ENCODE measurements around the gene NFKB2.

NFKB2 gene

DNA sequence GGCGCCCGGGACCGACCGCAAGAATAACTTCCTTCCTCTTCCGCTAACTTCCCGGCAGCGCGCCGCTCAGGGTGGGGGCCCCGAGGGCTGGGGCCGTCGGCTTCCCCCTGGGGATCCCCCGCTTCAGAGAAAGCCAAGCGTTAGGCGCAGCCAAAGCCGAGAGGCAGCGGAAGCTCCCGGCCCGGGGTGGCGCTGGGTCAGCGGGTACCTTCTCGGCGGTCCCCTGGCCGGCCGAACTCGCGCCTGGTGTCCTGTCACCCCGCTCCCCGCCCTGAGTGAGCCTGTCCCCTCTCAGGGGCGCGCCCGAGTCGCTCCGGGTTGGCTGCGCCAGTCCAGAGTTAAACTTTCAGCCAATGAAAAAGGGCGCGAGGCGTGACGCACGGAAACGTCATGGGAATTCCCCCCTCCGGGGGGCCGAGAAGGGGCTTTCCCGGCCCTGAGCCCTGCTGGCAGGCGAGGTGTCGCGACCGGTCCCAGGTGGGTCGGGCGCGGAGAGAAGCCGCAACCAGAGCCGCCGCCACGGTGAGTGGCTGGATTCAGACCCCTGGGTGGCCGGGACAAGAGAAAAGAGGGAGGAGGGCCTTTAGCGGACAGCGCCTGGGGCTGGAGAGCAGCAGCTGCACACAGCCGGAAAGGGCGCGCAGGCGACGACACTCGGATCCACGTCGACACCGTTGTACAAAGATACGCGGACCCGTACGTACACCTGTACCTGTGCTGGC lies 1.3 kb upstream of the NFKB2 start:
- in situ Hi-C loops (cut with MboI; ENCODE audit: low sequenced_read_pairs): no loop called here

DNA sequence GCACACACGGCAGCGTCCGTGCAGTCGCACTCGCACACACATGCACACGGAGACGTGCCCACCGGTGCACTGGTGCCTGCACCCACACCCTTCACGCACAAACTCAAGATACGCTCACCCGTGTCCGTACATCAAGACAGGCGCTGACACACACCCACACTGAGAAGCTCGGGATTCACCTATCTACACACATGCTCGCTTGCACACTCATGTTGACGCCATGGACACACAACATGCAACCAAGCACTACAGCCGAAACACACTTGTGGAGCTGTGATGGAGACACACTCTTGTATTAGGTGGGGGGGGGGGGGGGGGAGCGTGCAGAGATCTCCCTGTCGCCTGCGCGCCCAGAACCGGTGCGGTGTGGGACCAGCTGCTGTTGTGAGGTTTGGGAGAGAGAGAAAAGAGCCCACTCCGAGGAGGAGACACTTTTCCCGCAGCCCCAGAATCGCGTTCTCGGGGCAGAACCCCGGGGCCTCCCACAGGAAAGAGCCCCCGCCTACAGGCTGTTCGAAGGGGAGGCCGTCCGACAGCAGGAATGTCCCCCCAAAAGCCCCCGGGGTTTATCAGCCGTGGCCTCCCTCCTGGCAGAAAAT lies 605 bp upstream of the NFKB2 start:
- in situ Hi-C loops (cut with MboI; ENCODE audit: low sequenced_read_pairs): no loop called here

DNA sequence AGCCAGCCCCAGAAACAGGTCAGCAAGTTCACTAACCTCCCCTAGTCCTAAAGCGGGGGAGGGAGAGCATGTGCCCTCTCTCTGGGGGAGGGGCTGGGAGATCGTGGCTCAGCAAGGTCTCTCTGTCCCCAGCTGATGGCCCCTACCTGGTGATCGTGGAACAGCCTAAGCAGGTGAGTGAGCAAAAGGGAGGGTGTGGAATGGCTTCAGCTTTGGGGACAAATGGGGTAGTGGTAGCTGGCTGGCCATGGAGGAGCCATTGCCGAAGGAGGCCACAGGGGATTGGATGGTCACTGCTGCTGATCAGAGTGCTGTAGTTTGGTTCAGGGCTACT lies 779 bp downstream of the NFKB2 start:
- in situ Hi-C loops (cut with MboI; ENCODE audit: low sequenced_read_pairs): no loop called here

DNA sequence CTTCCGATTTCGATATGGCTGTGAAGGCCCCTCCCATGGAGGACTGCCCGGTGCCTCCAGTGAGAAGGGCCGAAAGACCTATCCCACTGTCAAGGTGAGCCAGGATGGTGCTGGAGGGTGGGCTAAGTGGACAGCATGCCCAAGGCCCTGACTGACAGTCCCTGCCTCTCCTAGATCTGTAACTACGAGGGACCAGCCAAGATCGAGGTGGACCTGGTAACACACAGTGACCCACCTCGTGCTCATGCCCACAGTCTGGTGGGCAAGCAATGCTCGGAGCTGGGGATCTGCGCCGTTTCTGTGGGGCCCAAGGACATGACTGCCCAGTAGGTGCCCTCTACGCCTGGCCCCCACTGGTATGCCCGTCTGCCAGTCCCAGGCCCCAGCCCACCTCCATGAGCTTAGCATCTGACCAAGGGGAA lies 1.2 kb downstream of the NFKB2 start:
- in situ Hi-C loops (cut with MboI; ENCODE audit: low sequenced_read_pairs): no loop called here

DNA sequence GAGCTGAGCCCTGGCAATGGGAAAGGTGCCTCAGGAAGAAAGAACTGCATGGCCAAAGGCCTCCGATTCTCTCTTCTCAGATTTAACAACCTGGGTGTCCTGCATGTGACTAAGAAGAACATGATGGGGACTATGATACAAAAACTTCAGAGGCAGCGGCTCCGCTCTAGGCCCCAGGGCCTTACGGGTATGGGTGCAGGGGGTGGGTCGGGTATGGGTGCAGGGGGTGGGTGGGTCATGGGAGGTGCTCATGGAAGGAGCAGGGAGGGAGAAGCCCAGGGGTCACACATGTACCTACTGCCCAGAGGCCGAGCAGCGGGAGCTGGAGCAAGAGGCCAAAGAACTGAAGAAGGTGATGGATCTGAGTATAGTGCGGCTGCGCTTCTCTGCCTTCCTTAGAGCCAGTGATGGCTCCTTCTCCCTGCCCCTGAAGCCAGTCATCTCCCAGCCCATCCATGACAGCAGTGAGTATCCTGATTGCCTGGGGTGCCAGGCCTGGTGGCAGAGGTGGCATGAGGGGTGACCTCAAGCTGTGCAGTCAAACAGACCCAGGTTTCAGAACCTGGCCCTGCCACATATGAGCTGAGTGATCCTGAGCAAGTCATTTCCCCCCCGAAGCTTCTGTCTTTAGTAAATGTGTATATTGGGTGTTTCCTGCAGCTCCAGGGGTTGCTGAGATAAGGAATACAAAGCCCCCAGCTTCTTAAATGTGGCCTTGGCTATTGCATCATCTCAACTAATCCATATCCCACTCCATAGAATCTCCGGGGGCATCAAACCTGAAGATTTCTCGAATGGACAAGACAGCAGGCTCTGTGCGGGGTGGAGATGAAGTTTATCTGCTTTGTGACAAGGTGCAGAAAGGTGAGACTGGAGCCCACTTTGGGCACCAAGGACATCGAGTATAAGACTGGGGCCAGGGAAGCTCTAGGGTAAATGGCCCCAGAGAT lies 2.0 kb downstream of the NFKB2 start:
- in situ Hi-C loops (cut with MboI; ENCODE audit: low sequenced_read_pairs): no loop called here

DNA sequence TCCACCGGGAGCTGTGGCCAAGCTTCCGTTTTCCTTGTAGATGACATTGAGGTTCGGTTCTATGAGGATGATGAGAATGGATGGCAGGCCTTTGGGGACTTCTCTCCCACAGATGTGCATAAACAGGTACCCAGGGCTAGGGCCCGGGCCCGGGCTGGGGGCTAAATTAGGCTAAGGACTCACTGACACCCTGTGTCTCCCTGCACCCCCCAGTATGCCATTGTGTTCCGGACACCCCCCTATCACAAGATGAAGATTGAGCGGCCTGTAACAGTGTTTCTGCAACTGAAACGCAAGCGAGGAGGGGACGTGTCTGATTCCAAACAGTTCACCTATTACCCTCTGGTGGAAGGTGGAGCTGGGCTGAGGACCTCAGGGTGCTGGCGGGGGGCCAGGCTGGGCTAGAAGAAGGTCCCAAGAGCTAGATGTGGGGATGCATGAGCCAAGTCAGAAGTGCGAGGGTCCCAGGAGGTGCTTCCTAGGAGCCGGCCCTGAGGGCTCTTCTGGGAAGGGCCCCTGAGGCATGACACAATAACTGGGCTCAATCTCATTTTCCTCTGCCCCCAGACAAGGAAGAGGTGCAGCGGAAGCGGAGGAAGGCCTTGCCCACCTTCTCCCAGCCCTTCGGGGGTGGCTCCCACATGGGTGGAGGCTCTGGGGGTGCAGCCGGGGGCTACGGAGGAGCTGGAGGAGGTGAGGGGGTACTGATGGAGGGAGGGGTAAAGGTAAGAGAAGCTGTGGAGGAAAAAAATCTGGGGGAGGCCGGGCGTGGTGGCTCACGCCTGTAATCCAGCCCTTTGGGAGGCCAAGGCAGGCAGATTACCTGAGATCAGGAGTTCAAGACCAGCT lies 2.9 kb downstream of the NFKB2 start:
- in situ Hi-C loops (cut with MboI; ENCODE audit: low sequenced_read_pairs): no loop called here

DNA sequence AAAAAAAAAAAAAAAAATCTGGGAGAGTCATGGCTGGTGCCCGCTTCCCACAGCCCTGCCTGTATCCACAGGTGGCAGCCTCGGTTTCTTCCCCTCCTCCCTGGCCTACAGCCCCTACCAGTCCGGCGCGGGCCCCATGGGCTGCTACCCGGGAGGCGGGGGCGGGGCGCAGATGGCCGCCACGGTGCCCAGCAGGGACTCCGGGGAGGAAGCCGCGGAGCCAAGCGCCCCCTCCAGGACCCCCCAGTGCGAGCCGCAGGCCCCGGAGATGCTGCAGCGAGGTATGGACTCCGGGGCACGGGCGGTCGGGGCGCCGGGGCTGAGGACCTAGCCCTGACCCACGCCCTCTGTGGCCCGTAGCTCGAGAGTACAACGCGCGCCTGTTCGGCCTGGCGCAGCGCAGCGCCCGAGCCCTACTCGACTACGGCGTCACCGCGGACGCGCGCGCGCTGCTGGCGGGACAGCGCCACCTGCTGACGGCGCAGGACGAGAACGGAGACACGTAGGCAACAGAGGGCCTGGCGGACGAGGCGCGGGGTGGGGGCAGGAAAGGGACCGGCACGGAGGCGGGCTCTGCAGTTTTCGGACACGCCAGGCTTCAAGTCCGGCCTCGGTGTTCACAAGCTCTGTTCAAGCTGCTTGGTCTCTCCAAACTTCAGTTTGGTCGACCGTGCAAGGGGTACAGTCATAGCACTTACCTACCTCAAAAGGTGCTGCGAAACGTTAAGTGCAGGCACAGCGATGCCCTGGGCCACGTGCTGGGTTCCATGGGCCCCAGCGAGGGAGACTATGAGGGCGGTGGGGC lies 3.9 kb downstream of the NFKB2 start:
- in situ Hi-C loops (cut with MboI; ENCODE audit: low sequenced_read_pairs): no loop called here

DNA sequence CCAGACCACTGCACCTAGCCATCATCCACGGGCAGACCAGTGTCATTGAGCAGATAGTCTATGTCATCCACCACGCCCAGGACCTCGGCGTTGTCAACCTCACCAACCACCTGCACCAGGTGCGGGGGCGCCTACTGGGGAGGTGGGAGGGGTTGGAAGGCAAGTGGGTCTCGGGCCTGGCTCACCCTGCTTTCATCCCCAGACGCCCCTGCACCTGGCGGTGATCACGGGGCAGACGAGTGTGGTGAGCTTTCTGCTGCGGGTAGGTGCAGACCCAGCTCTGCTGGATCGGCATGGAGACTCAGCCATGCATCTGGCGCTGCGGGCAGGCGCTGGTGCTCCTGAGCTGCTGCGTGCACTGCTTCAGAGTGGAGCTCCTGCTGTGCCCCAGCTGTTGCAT lies 4.6 kb downstream of the NFKB2 start:
- in situ Hi-C loops (cut with MboI; ENCODE audit: low sequenced_read_pairs): no loop called here

DNA sequence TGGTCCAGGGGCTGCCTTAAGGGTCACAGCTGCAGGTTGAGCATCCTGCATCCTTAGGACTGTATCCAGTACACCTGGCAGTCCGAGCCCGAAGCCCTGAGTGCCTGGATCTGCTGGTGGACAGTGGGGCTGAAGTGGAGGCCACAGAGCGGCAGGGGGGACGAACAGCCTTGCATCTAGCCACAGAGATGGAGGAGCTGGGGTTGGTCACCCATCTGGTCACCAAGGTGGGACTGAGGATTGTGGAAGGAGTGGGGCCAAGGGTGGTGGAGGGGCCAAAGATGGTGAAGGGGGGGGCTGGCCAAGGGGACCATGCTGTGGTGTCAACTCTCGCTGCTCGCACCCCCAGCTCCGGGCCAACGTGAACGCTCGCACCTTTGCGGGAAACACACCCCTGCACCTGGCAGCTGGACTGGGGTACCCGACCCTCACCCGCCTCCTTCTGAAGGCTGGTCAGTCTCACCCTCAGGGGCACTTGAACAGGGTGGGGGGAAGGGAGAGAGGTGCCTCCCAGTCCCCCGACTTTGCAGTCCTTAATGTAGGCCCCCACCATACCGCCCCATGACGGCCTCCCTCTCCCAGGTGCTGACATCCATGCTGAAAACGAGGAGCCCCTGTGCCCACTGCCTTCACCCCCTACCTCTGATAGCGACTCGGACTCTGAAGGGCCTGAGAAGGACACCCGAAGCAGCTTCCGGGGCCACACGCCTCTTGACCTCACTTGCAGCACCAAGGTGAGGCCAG lies 5.3 kb downstream of the NFKB2 start:
- in situ Hi-C loops (cut with MboI; ENCODE audit: low sequenced_read_pairs): no loop called here

DNA sequence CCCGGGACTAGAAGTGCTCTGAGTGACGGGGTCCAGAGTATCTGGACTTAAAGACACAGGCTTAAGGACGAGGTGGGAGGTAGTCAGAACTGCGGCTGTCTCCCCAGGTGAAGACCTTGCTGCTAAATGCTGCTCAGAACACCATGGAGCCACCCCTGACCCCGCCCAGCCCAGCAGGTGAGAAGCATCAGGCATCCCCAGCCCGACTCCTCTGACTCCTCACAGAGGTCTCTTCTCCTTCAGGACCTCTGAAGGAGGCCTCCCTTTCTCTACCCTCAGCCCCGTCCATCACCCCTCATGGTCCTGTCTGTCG lies 5.8 kb downstream of the NFKB2 start:
- in situ Hi-C loops (cut with MboI; ENCODE audit: low sequenced_read_pairs): no loop called here

DNA sequence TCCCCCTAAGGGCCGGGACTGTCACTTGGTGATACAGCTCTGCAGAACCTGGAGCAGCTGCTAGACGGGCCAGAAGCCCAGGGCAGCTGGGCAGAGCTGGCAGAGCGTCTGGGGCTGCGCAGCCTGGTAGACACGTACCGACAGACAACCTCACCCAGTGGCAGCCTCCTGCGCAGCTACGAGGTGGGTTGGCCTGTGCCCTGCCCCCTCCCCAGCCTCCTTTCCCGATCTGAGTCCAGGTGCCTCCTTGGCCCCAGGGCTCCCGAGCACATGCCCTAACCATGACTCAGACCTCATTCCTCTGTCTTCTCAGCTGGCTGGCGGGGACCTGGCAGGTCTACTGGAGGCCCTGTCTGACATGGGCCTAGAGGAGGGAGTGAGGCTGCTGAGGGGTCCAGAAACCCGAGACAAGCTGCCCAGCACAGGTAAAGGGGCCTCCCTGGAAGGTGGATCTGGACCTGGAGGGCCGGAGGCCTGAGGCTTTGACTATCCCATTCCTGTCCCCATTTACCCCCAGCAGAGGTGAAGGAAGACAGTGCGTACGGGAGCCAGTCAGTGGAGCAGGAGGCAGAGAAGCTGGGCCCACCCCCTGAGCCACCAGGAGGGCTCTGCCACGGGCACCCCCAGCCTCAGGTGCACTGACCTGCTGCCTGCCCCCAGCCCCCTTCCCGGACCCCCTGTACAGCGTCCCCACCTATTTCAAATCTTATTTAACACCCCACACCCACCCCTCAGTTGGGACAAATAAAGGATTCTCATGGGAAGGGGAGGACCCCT lies 6.4 kb downstream of the NFKB2 start:
- in situ Hi-C loops (cut with MboI; ENCODE audit: low sequenced_read_pairs): no loop called here

DNA sequence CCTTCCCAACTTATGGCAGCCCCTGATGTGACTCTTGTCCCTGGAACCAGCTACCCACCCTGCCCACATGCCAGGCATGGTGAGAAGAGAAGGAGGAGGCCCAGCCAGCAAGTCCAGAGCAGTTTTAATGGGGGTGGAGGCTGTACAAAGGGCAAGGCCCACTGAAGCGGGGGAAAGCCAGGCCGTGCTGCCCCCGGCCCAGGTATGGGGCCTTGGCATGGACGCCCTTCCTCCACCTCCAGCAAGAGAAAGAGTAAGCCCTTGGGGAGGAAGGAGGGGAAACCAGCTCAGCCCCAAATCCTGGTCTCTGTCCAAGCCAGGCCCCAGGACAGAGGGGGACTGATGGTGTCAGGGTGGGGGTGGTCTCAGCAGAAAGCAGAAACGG lies 7.0 kb downstream of the NFKB2 start:
- in situ Hi-C loops (cut with MboI; ENCODE audit: low sequenced_read_pairs): no loop called here

DNA sequence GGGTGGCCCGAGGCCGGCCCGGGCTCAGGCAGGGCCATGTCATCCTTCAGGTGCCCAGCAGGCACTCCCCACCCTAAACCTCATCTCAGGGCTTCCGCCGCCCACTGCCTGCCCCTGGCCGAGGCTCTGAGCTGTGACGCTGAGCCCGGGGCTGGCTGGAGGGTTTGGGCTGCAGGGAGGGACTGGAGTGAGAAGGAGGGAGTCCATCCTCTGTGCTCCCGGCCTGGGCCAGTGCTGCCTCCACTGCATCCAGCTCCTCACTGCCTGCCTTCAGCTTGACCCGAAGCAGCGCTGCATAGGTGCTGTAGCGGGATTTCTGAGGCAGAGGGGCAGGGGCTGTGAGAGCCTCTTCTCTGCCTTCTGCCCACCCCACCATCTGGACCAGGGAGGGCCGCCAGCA lies 7.6 kb downstream of the NFKB2 start:
- in situ Hi-C loops (cut with MboI; ENCODE audit: low sequenced_read_pairs): no loop called here

DNA sequence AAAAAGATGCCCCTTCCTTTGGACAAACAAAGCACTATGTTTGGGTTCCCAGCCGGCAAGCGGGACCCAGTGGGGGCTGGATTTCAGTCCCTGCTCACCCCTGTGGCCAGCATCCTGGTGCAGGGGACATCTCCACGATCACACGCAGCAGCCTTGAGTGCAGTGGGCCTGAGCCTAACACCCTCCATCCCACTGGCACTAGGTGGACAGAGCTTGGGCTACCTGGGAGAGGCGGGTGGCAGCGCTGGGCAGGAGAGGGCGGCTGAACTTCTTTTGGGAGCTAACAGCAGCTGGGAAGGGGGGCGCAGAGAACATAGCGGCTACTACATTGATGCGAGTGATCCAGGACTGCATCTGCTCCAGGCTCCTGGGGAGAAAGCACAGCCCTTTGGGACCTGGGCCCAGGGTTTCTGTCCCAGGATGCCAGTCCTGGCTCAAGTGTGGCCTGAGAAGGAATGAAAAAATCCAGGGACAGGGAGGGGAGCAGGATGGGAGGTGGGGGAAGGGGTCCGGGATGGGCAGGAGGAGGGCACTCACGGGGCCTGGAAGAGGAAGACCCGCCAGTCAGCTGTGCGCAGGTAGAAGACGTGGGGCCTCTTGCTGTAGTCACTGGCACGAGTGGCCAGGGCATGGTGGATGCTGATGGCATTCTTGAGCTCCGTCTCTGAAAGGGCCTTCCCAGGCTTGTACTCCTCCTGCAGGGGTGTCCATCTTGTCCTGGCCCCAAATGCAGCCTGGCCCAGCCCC lies 9.0 kb downstream of the NFKB2 start:
- in situ Hi-C loops (cut with MboI; ENCODE audit: low sequenced_read_pairs): no loop called here

DNA sequence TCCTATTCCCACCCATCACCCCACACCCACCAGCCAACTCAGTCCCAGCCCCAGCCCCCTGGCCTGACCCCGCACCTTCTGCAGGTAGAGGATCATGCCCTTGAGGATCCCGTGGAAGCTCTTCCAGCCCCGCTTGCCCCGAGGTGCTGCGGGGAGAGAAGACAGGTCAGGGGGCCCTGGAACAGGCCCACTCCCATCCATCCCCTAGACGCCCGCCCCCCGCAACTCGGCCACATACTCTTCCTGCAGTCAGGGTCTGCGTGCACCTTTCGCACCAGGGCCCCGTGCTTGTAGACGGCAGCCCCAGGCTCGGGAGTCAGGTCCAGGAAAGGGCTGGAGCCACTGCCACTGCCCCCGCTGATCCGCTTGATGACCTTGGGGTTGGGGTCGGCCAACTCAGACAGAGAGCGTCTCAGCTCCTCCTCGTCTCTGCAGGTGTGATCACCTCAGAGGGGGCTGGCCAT lies 9.6 kb downstream of the NFKB2 start:
- in situ Hi-C loops (cut with MboI; ENCODE audit: low sequenced_read_pairs): no loop called here

DNA sequence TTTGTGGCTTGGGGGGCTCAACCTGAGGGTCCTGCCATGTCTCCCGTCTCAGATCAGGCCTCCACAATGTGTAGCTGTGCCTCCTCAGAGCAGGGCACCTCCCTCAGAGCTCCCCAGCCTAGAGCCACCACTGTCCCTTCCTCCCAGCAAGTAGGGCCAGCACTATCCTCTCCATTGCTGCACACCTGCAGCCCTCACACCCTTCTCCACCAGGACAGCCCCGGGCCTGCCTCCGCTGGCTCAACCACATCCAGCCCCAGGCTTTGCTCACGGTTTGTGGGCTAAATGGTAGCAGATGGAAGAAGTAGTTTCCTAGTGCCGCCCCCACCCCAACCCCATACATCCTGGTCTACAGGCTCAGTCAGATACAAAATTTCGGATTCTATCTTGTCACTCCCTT lies 10.1 kb downstream of the NFKB2 start:
- in situ Hi-C loops (cut with MboI; ENCODE audit: low sequenced_read_pairs): no loop called here

DNA sequence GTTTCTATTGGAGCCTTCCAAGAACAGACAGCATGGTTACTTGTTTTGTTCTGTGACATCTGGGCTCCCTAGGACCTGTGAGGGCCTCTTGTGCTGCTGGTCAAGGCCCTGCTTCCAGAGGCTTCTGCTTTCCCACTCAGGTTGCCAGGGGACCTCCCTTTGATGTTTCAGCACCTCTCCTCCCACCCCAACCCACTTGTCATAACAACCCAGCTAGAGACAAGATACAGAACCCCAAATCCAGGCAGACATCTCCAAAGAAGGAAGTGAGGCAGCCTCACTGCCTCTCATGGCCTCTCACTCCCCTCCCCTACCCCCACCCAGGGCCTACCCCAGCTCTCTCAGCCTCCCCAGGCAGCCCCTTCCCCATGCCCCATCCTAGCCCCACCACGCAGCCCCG lies 11.3 kb downstream of the NFKB2 start:
- in situ Hi-C loops (cut with MboI; ENCODE audit: low sequenced_read_pairs): no loop called here

DNA sequence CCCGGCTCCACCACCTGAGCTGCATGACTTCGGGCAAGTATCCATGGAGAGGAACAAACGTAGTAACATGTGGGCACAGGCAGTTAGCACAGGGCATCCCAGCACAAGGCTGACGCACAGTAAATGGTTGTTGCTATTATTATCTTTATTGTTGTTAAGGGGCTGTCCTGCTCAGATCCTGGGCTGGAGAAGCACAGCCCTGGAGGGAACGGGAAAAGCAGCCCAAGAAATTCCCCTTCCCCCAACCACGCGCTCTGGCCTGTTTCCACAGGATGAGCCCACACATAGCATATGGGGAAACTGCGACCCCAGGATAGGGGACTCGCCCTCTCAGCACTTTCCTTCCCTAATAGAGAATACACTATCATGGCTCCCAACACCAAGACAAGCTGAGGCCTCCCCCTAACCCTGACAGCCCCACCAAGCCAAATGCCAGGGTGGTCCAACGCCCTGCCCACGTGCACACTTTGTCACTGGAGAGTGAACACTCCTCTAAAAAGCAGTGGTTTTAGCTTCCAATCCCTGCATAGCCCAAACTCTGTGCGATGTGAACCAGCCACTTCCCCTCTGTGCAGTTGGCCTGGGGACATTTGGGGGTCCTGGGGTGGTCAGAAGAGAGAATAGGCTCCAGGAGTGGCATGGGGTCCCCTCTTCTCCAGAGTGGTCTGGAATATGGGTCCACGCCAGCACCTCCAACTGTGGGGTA lies 12.1 kb downstream of the NFKB2 start:
- in situ Hi-C loops (cut with MboI; ENCODE audit: low sequenced_read_pairs): no loop called here

All from HL-60/S4 treated with retinoic acid at 250 ng/mL for 4 days and 3 days (cell line).